ENCODE data around the gene RGS11. TPM values are rescaled to one million over a fixed set of nuclear protein-coding genes. Genes with fewer than 3 reads are reported as not detected.

RGS11 gene
- total RNA-seq, 1 donor from 2014 or later, result 5.4 TPM

GRCh38 chr16:314351-314750 lies 38.6 kb upstream of the RGS11 start:
- Histone ChIP-seq H3K27ac (no peak overlapping the region), H3K27me3 (no peaks in the 10 kb centered on the region), H3K4me1 (no peaks in the 10 kb centered on the region), H3K4me3 (no peak overlapping the region), H3K9me3 (no peaks in the 10 kb centered on the region), H3K36me3 (peaks cover 0 to 30% of the 10 kb centered on the region in 2 donors)
- TF ChIP-seq, protein P1, sequence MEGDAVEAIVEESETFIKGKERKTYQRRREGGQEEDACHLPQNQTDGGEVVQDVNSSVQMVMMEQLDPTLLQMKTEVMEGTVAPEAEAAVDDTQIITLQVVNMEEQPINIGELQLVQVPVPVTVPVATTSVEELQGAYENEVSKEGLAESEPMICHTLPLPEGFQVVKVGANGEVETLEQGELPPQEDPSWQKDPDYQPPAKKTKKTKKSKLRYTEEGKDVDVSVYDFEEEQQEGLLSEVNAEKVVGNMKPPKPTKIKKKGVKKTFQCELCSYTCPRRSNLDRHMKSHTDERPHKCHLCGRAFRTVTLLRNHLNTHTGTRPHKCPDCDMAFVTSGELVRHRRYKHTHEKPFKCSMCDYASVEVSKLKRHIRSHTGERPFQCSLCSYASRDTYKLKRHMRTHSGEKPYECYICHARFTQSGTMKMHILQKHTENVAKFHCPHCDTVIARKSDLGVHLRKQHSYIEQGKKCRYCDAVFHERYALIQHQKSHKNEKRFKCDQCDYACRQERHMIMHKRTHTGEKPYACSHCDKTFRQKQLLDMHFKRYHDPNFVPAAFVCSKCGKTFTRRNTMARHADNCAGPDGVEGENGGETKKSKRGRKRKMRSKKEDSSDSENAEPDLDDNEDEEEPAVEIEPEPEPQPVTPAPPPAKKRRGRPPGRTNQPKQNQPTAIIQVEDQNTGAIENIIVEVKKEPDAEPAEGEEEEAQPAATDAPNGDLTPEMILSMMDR (IDR thresholded peaks at IDR 0.05), result no peak
- intact Hi-C loops (cut with DNase I), result no loop called here
- DNase-seq (ENCODE audit: extremely low spot score in 2 of 2), result no peak

DNA sequence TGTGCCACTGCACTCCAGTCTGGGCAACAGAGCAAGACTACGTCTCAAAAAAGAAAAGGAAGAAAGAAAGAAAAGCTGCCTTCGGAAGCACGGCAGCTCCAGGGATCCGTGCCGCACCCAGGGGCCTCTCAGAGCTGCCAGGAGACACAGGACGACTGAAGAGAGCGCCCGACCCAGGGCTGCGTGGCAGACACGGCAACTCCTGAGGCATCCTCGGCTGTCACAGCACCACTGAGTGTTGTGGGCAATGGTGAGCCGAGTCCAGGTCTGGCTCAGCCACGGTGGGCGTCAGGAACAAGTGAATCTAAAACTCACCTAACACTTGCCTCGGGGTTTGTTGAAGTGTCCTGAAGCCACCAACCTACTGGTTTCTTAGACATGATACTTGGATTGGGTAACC lies 36.0 kb upstream of the RGS11 start:
- DNase-seq (ENCODE audit: extremely low spot score in 2 of 2), result no peak
- Histone ChIP-seq H3K4me1 (peaks cover 7% of the 10 kb centered on the region), H3K36me3 (peaks cover 0 to 40% of the 10 kb centered on the region in 2 donors), H3K27me3 (no peaks in the 10 kb centered on the region), H3K9me3 (no peaks in the 10 kb centered on the region), H3K4me3 (no peak overlapping the region), H3K27ac (no peak overlapping the region)
- intact Hi-C loops (cut with DNase I), result no loop called here
- TF ChIP-seq, protein P1 (IDR thresholded peaks at IDR 0.05), result no peak
- TF ChIP-seq POLR2A (IDR thresholded peaks at IDR 0.05) (no peak), POLR2AphosphoS5 (IDR thresholded peaks at IDR 0.05; ENCODE audit: insufficient read depth in 1 of 2, low read depth in 1 of 2) (no peak)

DNA sequence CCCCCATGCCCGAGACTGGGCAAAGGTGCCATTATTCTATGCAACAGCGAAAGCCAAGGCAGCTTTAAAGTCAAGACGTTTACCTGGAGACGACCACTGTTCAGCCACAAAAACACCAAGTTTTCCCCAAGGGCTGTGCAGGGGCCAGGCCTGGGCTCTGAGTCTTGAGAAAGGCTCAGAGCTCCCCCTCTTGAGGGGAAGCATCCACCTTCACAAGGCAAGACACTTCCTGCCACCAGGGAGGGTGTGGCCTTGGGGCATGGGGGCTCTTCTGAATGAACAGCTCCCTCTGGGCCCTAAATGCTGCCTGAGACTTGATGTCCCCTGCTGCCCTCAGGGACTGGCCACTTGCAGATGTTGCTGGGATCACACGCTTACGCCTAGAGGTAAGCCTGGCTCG lies 33.7 kb upstream of the RGS11 start:
- Histone ChIP-seq H3K27me3 (no peaks in the 10 kb centered on the region), H3K36me3 (peaks cover 0 to 40% of the 10 kb centered on the region in 2 donors), H3K9me3 (no peaks in the 10 kb centered on the region), H3K4me1 (peaks cover 9% of the 10 kb centered on the region), H3K27ac (no peak overlapping the region), H3K4me3 (no peak overlapping the region)
- intact Hi-C loops (cut with DNase I), result no loop called here
- TF ChIP-seq, protein P1 (IDR thresholded peaks at IDR 0.05), result no peak
- no peak for TF ChIP-seq POLR2AphosphoS5 (IDR thresholded peaks at IDR 0.05; ENCODE audit: insufficient read depth in 1 of 2, low read depth in 1 of 2)
- TF ChIP-seq POLR2A (IDR thresholded peaks at IDR 0.05), result no peak
- no peak for DNase-seq (ENCODE audit: extremely low spot score in 2 of 2)

DNA sequence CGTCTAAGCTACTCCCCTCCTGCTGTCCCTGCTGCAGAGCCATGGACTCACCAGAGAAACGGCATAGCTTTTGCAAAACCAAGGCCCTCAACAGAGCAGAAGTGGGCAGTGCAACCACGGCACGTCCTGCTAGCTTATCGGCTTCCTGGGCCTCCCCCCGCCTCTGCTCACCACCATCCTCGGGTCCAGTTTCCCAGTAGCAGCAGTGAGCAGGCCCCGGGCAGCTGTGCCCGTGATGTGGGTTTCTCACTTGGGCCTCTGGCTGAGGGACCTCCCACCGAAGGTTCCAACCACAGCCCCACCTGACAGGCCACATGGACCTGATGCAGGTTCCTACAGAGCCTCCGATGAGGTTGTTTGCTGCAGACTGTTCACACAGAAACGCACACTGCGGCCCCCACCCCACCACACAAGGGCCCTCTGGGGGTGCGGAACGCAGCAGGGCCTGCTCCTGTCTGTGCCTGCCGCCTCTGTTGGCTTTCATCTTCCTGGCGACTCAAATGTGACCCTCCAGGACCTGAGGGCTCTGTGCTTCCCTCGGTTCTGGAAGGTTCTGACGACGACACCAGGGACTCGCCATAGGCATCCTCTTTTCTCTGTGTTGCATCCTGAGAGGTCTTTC lies 32.1 kb upstream of the RGS11 start:
- Histone ChIP-seq H3K27me3 (no peaks in the 10 kb centered on the region), H3K36me3 (peaks cover 0 to 27% of the 10 kb centered on the region in 2 donors), H3K4me1 (peaks cover 9% of the 10 kb centered on the region), H3K4me3 (no peak overlapping the region), H3K27ac (no peak overlapping the region), H3K9me3 (no peaks in the 10 kb centered on the region)
- no peak for DNase-seq (ENCODE audit: extremely low spot score in 2 of 2)
- intact Hi-C loops (cut with DNase I), result no loop called here
- TF ChIP-seq POLR2A (IDR thresholded peaks at IDR 0.05) (no peak), POLR2AphosphoS5 (IDR thresholded peaks at IDR 0.05; ENCODE audit: insufficient read depth in 1 of 2, low read depth in 1 of 2) (no peak)
- TF ChIP-seq, protein P1 (IDR thresholded peaks at IDR 0.05), result no peak

DNA sequence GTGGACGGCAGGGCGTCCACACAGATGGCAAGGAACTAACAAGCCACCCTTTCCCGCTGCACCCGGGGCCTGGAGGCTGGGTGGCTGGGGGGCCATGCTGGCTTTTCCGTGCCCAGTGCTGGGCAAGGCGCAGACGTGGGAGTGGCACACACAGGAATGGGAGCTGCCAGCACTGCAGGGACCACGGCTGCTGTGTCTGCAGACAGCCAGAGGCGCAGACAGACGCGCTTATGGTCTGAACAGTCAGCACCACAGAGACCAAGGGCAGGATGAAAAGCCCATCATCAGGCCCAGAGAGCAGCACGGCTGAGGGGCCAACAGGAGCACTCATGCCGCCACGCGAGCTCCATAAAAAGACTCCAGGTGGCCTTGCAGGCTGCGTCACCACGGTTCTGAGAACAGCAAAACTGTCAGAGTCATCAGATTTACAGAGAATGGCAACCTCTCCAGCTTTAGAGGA lies 31.2 kb upstream of the RGS11 start:
- intact Hi-C loops (cut with DNase I), result no loop called here
- no peak overlapping the region for H3K27ac ChIP-seq
- no peak for TF ChIP-seq POLR2A (IDR thresholded peaks at IDR 0.05)
- TF ChIP-seq, protein P1 (IDR thresholded peaks at IDR 0.05), result no peak
- TF ChIP-seq POLR2AphosphoS5 (IDR thresholded peaks at IDR 0.05; ENCODE audit: insufficient read depth in 1 of 2, low read depth in 1 of 2), result no peak
- peaks cover 9% of the 10 kb centered on the region for H3K4me1 ChIP-seq
- no peak for DNase-seq (ENCODE audit: extremely low spot score in 2 of 2)
- peaks cover 0 to 20% of the 10 kb centered on the region in 2 donors for H3K36me3 ChIP-seq
- no peaks in the 10 kb centered on the region for H3K9me3 ChIP-seq
- no peaks in the 10 kb centered on the region for H3K27me3 ChIP-seq
- H3K4me3 ChIP-seq, result no peak overlapping the region

Measured in vagina (tissue), 2 donors.